BJ (cell line): ENCODE measurements around the gene DENND2A. TPM values are rescaled to one million over a fixed set of nuclear protein-coding genes. Genes with fewer than 3 reads are reported as not detected.
A peak's percentile ranks its signal among the peaks of the same experiment; 100 is the strongest.

ENCODE experiments used
- CTCF ChIA-PET: fragments of 350-600 bp; formaldehyde crosslinking; extraction: SDS; loops from one replicate; lab custom pipeline; 2021; ENCODE audit warnings: antibody characterized with exemption, inconsistent platforms; lab: Yijun Ruan, JAX
- POLR2A ChIA-PET: fragments of 300-600 bp; sonication (Branson Sonifier 250); formaldehyde crosslinking; extraction: SDS; loops from one replicate; lab custom pipeline; 2021; ENCODE audit warnings: antibody characterized with exemption; lab: Charles Lee
- DNase-seq: peaks from one replicate; pipeline ENCODE4 v3.0.0-alpha.2; 2011; ENCODE audit warnings: low read depth
- H3K27me3 ChIP-seq: 2 replicates; pipeline ENCODE4 v1.6.0; 2011; ENCODE audit warnings: low read length; ENCODE audit not compliant: control insufficient read depth, insufficient read depth
- H3K36me3 ChIP-seq: 2 replicates; pipeline ENCODE4 v1.5.1; 2011; ENCODE audit warnings: low read length; ENCODE audit not compliant: control insufficient read depth, insufficient read depth
- H3K4me3 ChIP-seq: 2 replicates; pipeline ENCODE4 v1.5.1; 2011; ENCODE audit warnings: low read depth, mild to moderate bottlenecking, control low read depth, low read length
- polyA plus RNA-seq: library from polyadenylated mRNA; depleted of rRNA; stranded (reverse); fragments of >200 nt; gene quantifications from 2 replicates; pipeline ENCODE4 v1.2.3, GENCODE V29; 2011
- TF ChIP-seq, protein P1 (sequence below): IDR thresholded peaks from 2 replicates; pipeline ENCODE4 v1.5.1; 2011; ENCODE audit warnings: low read depth, mild to moderate bottlenecking, control low read depth, inconsistent platforms, low read length, moderate library complexity; ENCODE audit not compliant: insufficient read depth

The DENND2A gene
- polyA plus RNA-seq, 1 experiment = 3.3 TPM

DNA sequence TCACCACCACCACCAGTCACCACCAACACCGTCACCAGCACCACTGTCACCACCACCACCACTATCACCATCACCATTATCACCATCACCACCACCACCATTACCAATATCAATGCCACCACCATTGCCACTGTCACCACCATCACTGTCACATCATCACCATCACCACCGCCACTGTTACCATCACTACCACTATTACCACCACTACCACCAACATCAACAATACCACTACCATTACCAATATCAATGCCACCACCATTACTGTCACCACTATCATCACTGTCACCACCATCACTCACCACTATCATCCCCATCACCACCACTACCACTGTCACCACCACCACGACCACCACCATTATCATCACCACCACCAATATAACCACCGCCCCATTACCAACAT, 14.0 kb upstream of the DENND2A start:
- DNase-seq = no peak
- CTCF ChIA-PET = interaction anchor here (1.5 to 6.1 kb wide), 2 partner anchors 32 to 140 kb away, joined by 4 to 103 read pairs; no protein-coding TSS in a partner anchor
- Histone ChIP-seq H3K36me3 (no peaks in the 10 kb centered on the region), H3K27me3 (no peaks in the 10 kb centered on the region), H3K4me3 (no peak overlapping the region)
- POLR2A ChIA-PET = no interaction called here
- TF ChIP-seq, protein P1, sequence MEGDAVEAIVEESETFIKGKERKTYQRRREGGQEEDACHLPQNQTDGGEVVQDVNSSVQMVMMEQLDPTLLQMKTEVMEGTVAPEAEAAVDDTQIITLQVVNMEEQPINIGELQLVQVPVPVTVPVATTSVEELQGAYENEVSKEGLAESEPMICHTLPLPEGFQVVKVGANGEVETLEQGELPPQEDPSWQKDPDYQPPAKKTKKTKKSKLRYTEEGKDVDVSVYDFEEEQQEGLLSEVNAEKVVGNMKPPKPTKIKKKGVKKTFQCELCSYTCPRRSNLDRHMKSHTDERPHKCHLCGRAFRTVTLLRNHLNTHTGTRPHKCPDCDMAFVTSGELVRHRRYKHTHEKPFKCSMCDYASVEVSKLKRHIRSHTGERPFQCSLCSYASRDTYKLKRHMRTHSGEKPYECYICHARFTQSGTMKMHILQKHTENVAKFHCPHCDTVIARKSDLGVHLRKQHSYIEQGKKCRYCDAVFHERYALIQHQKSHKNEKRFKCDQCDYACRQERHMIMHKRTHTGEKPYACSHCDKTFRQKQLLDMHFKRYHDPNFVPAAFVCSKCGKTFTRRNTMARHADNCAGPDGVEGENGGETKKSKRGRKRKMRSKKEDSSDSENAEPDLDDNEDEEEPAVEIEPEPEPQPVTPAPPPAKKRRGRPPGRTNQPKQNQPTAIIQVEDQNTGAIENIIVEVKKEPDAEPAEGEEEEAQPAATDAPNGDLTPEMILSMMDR = no peak

DNA sequence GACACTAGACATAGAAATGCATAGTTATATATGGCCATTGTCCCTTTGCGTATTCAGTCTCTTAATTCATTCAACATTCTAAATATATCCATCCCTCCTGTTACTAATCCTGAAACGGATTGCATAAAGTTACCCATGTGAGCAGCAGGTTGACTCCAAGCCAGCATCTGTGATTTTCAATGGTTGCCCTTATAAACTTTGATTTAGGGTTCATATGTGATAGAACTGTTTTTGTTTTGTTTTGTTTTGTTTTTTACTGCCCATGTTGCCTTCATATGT, 13.4 kb upstream of the DENND2A start:
- TF ChIP-seq, protein P1 = no peak
- DNase-seq = no peak
- POLR2A ChIA-PET = no interaction called here
- H3K4me3 ChIP-seq = no peak overlapping the region
- H3K27me3 ChIP-seq = no peaks in the 10 kb centered on the region
- CTCF ChIA-PET = interaction anchor here (1.0 to 6.1 kb wide), 18 partner anchors 10 to 180 kb away, joined by 3 to 103 read pairs (median 4); no protein-coding TSS in a partner anchor
- no peaks in the 10 kb centered on the region for H3K36me3 ChIP-seq

DNA sequence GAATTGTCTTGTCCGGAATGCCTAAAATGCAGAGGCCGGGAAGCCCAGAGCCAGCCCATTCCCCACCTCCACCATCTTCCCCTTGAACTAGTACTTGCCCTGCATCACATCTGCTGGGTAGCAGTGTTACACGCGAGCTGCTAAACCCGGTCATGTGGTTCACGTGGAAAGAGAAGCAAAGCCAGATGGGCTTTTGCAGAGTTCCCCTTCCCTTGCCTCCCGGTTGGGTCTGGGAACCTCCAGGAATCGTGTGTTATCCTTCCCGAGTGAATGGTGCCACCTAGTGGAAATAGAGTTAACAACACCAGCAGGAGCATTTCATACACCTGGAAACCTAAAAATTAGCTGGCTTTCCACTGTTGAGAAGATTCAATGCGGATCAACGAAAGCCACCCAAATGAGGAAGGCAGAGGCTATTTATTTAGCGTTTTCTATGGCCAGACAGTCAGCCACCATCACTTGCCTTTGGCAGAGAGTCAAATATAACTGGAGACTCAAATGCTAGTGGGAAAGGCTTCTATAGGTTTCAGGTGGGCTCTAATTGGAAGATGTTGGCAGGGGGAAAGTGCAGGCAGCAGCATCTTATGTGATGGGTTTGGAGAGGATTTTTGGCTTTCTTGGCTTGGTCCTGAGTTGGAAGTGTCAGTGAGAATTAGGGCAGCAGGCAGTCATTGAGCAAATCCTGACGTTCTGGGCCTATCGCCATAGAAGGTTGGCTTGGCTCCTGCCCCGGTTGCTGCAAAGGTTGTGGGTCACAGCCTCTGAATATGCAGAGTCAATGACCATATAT, 12.9 kb upstream of the DENND2A start:
- Histone ChIP-seq H3K4me3 (no peak overlapping the region), H3K36me3 (no peaks in the 10 kb centered on the region), H3K27me3 (no peaks in the 10 kb centered on the region)
- POLR2A ChIA-PET = no interaction called here
- DNase-seq = no peak
- CTCF ChIA-PET = interaction anchor here (0.6 to 6.1 kb wide), 27 partner anchors 10 to 264 kb away, joined by 3 to 103 read pairs (median 4); no protein-coding TSS in a partner anchor
- TF ChIP-seq, protein P1 = peak; percentile 84

DNA sequence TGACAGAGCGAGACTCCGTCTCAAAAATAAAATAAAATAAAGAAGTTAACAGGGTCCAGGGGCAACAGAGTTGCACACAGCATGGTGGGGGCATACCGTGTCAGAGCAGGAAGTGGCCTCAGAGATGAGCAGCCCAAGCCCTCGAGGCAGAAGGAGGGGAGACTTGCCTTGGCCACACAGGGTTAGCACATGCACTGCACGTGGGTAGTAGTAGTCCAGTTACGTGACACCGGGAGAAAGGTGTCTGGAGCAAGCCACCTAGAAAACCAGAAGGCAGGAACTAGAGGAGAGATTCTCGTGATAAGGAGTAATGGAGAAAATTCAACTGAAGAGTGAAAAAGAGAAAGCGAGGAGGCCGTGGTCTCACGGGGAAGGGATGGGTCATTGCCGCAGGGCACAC, 9.8 kb upstream of the DENND2A start:
- TF ChIP-seq, protein P1 = no peak
- no peak overlapping the region for H3K4me3 ChIP-seq
- DNase-seq = no peak
- POLR2A ChIA-PET = no interaction called here
- no peaks in the 10 kb centered on the region for H3K36me3 ChIP-seq
- CTCF ChIA-PET = interaction anchor here (0.7 to 6.1 kb wide), 3 partner anchors 9 to 136 kb away, joined by 3 to 103 read pairs (median 5); partner anchors contain the start of gene DENND2A
- H3K27me3 ChIP-seq = no peaks in the 10 kb centered on the region

DNA sequence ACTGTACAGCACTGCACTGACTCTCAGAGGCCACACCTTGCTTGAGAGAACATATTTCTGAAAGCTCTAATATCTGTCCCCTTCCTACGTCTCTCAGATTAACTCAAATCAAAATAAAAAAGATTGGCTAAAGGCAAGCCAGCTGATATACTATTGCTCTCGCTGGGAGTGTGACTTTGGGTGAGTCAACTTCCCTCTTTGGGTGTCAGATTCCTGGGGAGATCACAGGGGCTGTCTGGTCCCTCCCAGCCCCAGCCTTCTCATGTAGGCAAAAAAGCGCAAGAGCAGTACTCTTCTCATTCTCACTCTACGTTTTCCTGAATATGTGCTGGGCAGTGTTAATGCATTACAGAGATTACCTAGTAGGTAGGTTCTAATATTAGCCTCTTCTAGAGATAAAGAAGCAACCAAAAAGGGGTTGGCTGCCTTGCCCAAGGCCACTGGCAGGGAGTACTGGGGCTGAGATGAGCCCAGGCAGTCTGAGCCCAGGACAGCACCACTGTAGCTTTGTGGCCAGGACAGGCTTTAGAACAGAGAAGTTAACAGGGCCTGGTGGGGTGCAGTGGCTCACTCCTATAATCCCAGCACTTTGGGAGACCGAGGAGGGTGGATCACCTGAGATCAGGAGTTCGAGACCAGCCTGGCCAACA, 9.1 kb upstream of the DENND2A start:
- Histone ChIP-seq H3K27me3 (no peaks in the 10 kb centered on the region), H3K36me3 (no peaks in the 10 kb centered on the region), H3K4me3 (no peak overlapping the region)
- CTCF ChIA-PET = interaction anchor here (1.3 to 6.1 kb wide), 3 partner anchors 9 to 135 kb away, joined by 3 to 103 read pairs (median 5); partner anchors contain the start of gene DENND2A
- TF ChIP-seq, protein P1 = no peak
- no peak for DNase-seq
- POLR2A ChIA-PET = no interaction called here
